Left cardiac atrium (tissue), 4 donors: Measurements from ENCODE around the gene FTO. TPM values are rescaled to one million over a fixed set of nuclear protein-coding genes. Genes with fewer than 3 reads are reported as not detected.

Source experiments
- ATAC-seq, 2 donors: fragments of 200-7000 bp; cut with Tn5 transposase; one replicate each; pipeline ENCODE4 v1.9.1; 2020; ENCODE audit warnings: mild to moderate bottlenecking in 2 of 2, moderate library complexity in 2 of 2
- DNase-seq: peaks from one replicate; pipeline ENCODE4 v3.0.0-alpha.2; 2020
- intact Hi-C, 2 donors: fragments of 100-400 bp; cut with DNase I; formaldehyde crosslinking; loops; one replicate each; pipeline versions ENCODE4 v1.14.1 to v1.15.1; 2022 to 2023
- total RNA-seq, 2 donors: library from RNA; stranded (reverse); fragmentation: NEBNext Ultra II Directional; extraction: Animal tissue kit (Norgen Biotek cat#: 25700); gene quantifications; one replicate each; pipeline ENCODE4 v1.2.1, GENCODE V29; 2021
- donor health status: DM: no; HTN: yes; CAD: no.
- donor health status: DM: no; HTN: yes; CAD: no; lungs with severe emphysema.
- donor health status: DM: yes; HTN: yes; CAD: no.
- donor health status: Dilated cardiomyopathy.

Gene FTO
- total RNA-seq, 2 donors from 2014 or later = 61.1 to 71.2 TPM

GRCh38 chr16:53998966-53999522, 295.1 kb downstream of the FTO start:
- intact Hi-C loops = no loop called here
- no peak for DNase-seq
- no peak for ATAC-seq

DNA sequence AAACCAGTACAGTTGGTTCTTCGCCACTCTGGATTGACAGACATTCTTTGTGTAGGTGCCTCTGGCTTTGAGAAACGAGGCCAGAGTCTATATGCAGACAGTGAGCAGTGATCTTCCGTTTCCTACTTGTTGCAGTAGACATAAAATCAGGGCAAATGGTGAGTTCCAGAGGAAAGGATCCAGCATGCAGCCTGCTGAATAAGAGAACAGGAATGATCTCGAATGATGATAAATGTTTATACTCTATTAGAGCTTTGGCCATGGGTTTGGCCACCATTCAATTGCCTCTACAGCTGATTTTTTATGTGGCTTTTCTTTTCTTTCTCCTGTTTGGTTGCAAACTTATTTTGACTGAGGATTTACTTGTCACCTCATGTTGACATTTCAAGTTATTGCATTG, 295.9 kb downstream of the FTO start:
- ATAC-seq (no peak), DNase-seq (no peak)
- intact Hi-C loops = no loop called here

GRCh38 chr16:54000361-54000760, 296.4 kb downstream of the FTO start:
- ATAC-seq = no peak
- intact Hi-C loops = no loop called here

GRCh38 chr16:54006693-54007092, 302.7 kb downstream of the FTO start:
- intact Hi-C loops = no loop called here
- DNase-seq (no peak), ATAC-seq (no peak)

More at GRCh38 chr16:54000361-54000760, 296.4 kb downstream of the FTO start:
- no peak for DNase-seq

DNA sequence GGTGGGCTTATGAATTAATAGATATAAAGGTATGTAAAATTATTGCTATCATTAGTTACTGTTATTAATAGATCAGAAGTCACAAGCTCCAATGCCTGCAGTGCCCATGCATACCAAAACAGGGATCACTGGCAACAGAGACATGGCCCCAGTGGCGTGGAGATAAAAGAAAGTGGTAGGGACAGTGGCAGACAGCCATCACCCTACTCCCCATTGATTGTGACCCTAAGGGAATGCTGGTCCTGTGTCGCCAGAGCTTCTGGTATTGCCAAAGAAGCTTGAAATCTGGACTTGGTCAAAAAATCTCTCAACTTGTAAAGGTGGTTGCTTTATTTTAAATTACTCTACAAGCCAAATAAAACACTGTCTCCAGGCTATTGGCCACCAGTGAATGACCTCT, 303.5 kb downstream of the FTO start:
- DNase-seq (no peak), ATAC-seq (no peak)
- intact Hi-C loops = no loop called here

- ATAC-seq = no peak
- intact Hi-C loops = no loop called here
- DNase-seq = no peak
Measured at GRCh38 chr16:54009464-54010176, 305.7 kb downstream of the FTO start.

- ATAC-seq (no peak), DNase-seq (no peak)
- intact Hi-C loops = no loop called here
Measured at GRCh38 chr16:54015147-54015546, 311.2 kb downstream of the FTO start.

DNA sequence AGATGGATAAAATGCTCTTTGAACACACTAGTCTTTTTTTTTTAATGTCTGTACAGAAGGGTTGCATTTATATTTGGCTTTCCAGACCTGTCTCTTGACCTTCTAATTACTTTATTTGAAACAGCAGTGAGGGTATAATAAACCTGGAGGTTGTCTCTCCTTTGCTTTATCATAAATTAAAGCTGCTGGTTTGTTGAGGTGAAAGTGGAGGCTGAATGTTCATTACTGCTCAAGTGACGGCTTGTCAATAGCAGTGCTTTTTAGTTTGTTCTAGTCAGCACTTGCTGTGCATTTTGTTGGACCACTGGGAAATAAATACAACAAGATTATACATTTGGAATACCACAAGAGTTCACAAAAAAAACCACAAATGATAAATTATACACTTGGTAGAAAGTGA, 318.4 kb downstream of the FTO start:
- DNase-seq (no peak), ATAC-seq (no peak)
- intact Hi-C loops = no loop called here

GRCh38 chr16:54026456-54026855, 322.5 kb downstream of the FTO start:
- intact Hi-C loops = no loop called here
- DNase-seq (no peak), ATAC-seq (peak in 1 of 2 donors; percentile 50)

- intact Hi-C loops = no loop called here
- ATAC-seq = peak in 1 of 2 donors; percentile 84
- no peak for DNase-seq
Measured at GRCh38 chr16:54027062-54027461, 323.1 kb downstream of the FTO start.

GRCh38 chr16:54027558-54027957, 323.6 kb downstream of the FTO start:
- DNase-seq = no peak
- no peak for ATAC-seq
- intact Hi-C loops = no loop called here

DNA sequence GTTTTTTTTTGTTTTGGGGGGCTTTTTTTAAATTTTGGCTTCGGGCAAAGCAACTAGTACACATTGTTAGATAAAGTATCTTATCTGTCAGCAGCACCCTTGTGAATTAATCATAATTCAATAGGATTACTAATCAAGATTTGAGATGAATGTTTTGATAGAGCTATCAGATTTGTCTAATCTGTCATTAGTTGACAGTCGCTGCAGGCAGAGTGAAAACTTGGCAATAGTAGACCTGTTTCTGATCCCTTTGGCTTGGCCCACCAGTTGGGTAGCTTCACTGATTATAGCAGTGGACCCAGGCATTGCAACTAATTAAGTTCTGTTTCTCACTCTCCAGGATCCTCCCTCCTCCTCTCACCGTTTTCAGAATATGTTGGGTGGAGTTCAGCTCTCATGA, 324.0 kb downstream of the FTO start:
- intact Hi-C loops = no loop called here
- ATAC-seq (no peak), DNase-seq (no peak)

GRCh38 chr16:54030451-54030850, 326.5 kb downstream of the FTO start:
- DNase-seq = no peak
- ATAC-seq = no peak
- intact Hi-C loops = no loop called here

DNA sequence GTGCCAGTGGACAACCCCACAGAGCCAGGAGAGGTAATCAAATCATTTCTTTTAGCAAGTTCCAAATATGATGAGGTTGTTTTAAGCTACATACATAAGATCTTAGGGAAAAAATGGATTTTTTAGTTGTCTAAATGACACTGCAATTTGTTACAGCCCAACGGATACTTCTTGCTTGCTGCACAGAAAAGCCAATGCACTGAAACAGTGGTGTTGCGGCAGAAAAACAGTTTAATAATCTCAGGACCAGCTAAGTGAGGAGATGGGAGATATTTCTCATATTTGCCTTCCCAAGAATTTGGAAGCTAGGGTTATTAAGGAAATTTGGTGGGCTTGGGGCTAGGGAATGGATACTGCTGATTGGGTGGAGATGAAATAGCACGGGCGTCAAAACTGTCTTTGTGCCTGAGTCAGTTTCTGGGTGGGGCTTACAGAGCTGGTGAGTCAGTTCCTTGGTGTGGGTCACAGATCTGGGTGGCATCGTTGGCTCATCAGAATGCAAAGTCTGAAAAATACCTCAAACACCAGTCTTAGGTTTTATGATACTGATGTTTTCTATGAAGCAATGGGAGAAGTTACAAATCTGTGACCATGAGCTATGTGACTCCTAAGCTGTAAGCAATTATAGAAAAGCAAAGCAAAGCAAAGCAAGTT, 327.3 kb downstream of the FTO start:
- intact Hi-C loops = no loop called here
- ATAC-seq = no peak
- no peak for DNase-seq

GRCh38 chr16:54033747-54034146, 329.8 kb downstream of the FTO start:
- no peak for DNase-seq
- intact Hi-C loops = no loop called here
- ATAC-seq = no peak

GRCh38 chr16:54034684-54035083, 330.7 kb downstream of the FTO start:
- ATAC-seq (no peak), DNase-seq (no peak)
- intact Hi-C loops = no loop called here

- ATAC-seq = no peak
- intact Hi-C loops = no loop called here
- DNase-seq = no peak
Measured at GRCh38 chr16:54040480-54040879, 336.5 kb downstream of the FTO start.

DNA sequence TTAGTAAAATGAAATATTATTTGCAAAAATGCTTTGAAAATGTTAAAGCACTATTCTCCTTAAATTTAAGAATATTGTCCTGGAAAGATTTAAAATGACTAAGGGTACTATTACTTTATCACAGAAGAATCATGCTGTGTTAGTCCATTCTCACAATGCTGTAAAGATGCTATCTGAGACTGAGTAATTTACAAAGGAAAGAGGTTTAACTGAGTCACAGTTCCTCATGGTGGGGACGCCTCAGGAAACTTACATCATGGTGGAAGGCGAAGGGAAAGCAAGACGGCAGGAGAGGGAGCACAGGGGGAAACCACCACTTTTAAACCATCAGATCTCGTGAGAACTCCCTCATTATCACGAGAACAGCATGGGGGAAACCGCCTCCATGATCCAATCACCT, 337.0 kb downstream of the FTO start:
- no peak for ATAC-seq
- no peak for DNase-seq
- intact Hi-C loops = no loop called here

- intact Hi-C loops = no loop called here
- ATAC-seq (no peak), DNase-seq (no peak)
Measured at GRCh38 chr16:54048586-54049495, 344.9 kb downstream of the FTO start.
